HCT116 (cell line): Measurements from ENCODE around the gene MCRIP2.

Experiments used
- ATF3 ChIP-seq: IDR thresholded peaks from 2 replicates; pipeline ENCODE4 v1.6.1; 2012
- CBX3 ChIP-seq: IDR thresholded peaks from 2 replicates; pipeline ENCODE4 v1.6.1; 2012; ENCODE audit warnings: low read depth
- CTCF ChIP-seq, 3 experiments: fragments of 200-600 bp in 1 of 3; sonication (generic) in 1 of 3; IDR thresholded peaks in 2 of 3; conservative IDR thresholded peaks in 1 of 3; 2 replicates each; pipeline ENCODE4 v1.5.1; 2012 to 2017; ENCODE audit warnings: low read depth in 2 of 3, low read length in 2 of 3, antibody characterized with exemption in 1 of 3, borderline replicate concordance in 1 of 3, control low read depth in 1 of 3, mild to moderate bottlenecking in 1 of 3, mixed read lengths in 1 of 3, mixed run types in 1 of 3, moderate library complexity in 1 of 3; ENCODE audit not compliant: insufficient read depth in 1 of 3
- EGR1 ChIP-seq: IDR thresholded peaks from 2 replicates; pipeline ENCODE4 v1.6.1; 2012; ENCODE audit warnings: low read depth
- EZH2 ChIP-seq: fragments of 200-600 bp; sonication (generic); IDR thresholded peaks from 2 replicates; pipeline ENCODE4 v1.6.1; 2017; ENCODE audit warnings: antibody characterized with exemption, mixed run types
- POLR2A ChIP-seq: IDR thresholded peaks from 2 replicates; pipeline ENCODE4 v1.7.0; 2011; ENCODE audit warnings: borderline replicate concordance; ENCODE audit not compliant: insufficient read depth, insufficient read length; ENCODE audit errors: extremely low read depth
- POLR2AphosphoS5 ChIP-seq: IDR thresholded peaks from 2 replicates; pipeline ENCODE4 v1.6.1; 2011; ENCODE audit warnings: mild to moderate bottlenecking, low read depth, low read length, moderate library complexity
- SIN3A ChIP-seq: IDR thresholded peaks from 2 replicates; pipeline ENCODE4 v1.6.1; 2012; ENCODE audit warnings: low read depth
- SP1 ChIP-seq: IDR thresholded peaks from 2 replicates; pipeline ENCODE4 v1.6.1; 2012; ENCODE audit warnings: low read depth
- SRF ChIP-seq: IDR thresholded peaks from 2 replicates; pipeline ENCODE4 v1.6.1; 2012; ENCODE audit warnings: low read depth
- YY1 ChIP-seq: IDR thresholded peaks from 2 replicates; pipeline ENCODE4 v1.6.1; 2011; ENCODE audit warnings: low read length, low read depth, moderate library complexity, mild to moderate bottlenecking; ENCODE audit not compliant: insufficient replicate concordance; ENCODE audit errors: extremely low read depth
- ZFX ChIP-seq: fragments of 450-650 bp; IDR thresholded peaks from 2 replicates; pipeline ENCODE4 v1.6.1; 2017

- TF ChIP-seq CBX3 (no peak), CTCF (IDR thresholded peaks at IDR 0.05 in 2 of 3, conservative IDR thresholded peaks at IDR 0.05 in 1 of 3; ENCODE audit: borderline replicate concordance in 1 of 3, insufficient read depth in 1 of 3, low read depth in 2 of 3, low read length in 2 of 3) (no peak), SIN3A (no peak), ZFX (no peak), EZH2 (no peak), EGR1 (no peak), POLR2A (no peak), POLR2AphosphoS5 (no peak), SRF (no peak), ATF3 (no peak), YY1 (no peak), SP1 (no peak)
Observed at GRCh38 chr16:616733-617586, 24.7 kb upstream of the MCRIP2 start.
